ENCODE measurements around the gene PPP6R2.

DNA sequence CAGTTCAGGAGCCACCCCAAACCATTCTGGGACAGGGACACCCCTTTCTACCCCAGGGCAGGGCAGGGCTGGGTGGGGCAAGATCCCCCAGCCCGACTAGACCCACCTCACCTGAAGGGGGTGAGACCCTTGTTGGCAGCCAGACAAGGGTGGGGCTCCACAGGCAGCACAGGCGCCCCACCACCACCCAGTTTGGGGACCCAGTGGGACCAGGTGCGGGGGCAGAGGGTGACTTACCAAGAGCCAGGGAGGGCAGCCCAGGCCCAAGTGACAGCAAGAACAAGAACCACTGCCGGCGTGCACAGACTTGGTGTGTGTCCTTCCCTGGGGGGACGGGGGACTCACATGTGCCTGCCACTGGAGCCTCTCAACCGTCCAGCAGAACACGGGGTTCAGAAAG, 140.4 kb downstream of the PPP6R2 start:
- TF ChIP-seq, protein P1, sequence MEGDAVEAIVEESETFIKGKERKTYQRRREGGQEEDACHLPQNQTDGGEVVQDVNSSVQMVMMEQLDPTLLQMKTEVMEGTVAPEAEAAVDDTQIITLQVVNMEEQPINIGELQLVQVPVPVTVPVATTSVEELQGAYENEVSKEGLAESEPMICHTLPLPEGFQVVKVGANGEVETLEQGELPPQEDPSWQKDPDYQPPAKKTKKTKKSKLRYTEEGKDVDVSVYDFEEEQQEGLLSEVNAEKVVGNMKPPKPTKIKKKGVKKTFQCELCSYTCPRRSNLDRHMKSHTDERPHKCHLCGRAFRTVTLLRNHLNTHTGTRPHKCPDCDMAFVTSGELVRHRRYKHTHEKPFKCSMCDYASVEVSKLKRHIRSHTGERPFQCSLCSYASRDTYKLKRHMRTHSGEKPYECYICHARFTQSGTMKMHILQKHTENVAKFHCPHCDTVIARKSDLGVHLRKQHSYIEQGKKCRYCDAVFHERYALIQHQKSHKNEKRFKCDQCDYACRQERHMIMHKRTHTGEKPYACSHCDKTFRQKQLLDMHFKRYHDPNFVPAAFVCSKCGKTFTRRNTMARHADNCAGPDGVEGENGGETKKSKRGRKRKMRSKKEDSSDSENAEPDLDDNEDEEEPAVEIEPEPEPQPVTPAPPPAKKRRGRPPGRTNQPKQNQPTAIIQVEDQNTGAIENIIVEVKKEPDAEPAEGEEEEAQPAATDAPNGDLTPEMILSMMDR (optimal IDR thresholded peaks at IDR 0.05 in 1 of 3, IDR thresholded peaks at IDR 0.05 in 1 of 3, conservative IDR thresholded peaks at IDR 0.05 in 1 of 3; ENCODE audit: extremely low read depth in 1 of 3, insufficient read depth in 2 of 3, low read length in 3 of 3) = no peak
- no peak for TF ChIP-seq EZH2 (IDR thresholded peaks at IDR 0.05; ENCODE audit: low read length)

Measured in keratinocyte (primary cell).